SK-N-SH (cell line): Measurements from ENCODE around the gene PXT1. TPM values are rescaled to one million over a fixed set of nuclear protein-coding genes. Genes with fewer than 3 reads are reported as not detected.

Source experiments
- CTCF ChIA-PET: fragments of 300-600, 350-600 bp; formaldehyde crosslinking; extraction: SDS; loops from one replicate; lab custom pipeline; 2021; lab: Yijun Ruan, JAX
- POLR2A ChIA-PET: fragments of 350-600 bp; sonication (Branson Sonifier 250); formaldehyde crosslinking; extraction: SDS; loops from one replicate; lab custom pipeline; 2020; ENCODE audit warnings: antibody characterized with exemption, inconsistent platforms; lab: Yijun Ruan, JAX
- DNase-seq: peaks from one replicate; pipeline ENCODE4 v3.0.0; 2012
- H2AFZ ChIP-seq: fragments of 200-600 bp; sonication (generic); 2 replicates; pipeline ENCODE4 v1.8.1; 2016; ENCODE audit warnings: antibody characterized with exemption, mild to moderate bottlenecking, low read depth
- H3F3A ChIP-seq: fragments of 200-600 bp; sonication (generic); replicated peaks from 2 replicates; pipeline ENCODE3; 2016; ENCODE audit warnings: antibody characterized with exemption, mild to moderate bottlenecking; ENCODE audit not compliant: insufficient read depth
- H3K27ac ChIP-seq, 2 experiments: fragments of 200-500 bp in 1 of 2; fragments of 200-600 bp in 1 of 2; sonication (Bioruptor generic) in 1 of 2; sonication (generic), shearing (Covaris generic) in 1 of 2; 2 replicates each; pipeline versions ENCODE4 v1.5.1 to v1.6.1; 2014 to 2016; ENCODE audit warnings: low read depth in 2 of 2, inconsistent platforms in 1 of 2, low read length in 1 of 2, mild to moderate bottlenecking in 1 of 2, mixed read lengths in 1 of 2
- H3K27me3 ChIP-seq: fragments of 200-600 bp; sonication (generic), shearing (Covaris generic); 2 replicates; pipeline ENCODE4 v1.6.1; 2016; ENCODE audit warnings: mixed run types; ENCODE audit not compliant: insufficient read depth
- H3K36me3 ChIP-seq, 2 experiments: fragments of 200-500 bp in 1 of 2; fragments of 200-600 bp in 1 of 2; sonication (Bioruptor generic) in 1 of 2; sonication (generic) in 1 of 2; replicated peaks in 1 of 2; 2 replicates each; pipeline versions ENCODE3 to v1.5.1; 2014 to 2016; ENCODE audit warnings: low read length in 1 of 2, mild to moderate bottlenecking in 1 of 2; ENCODE audit not compliant: insufficient read depth in 2 of 2, control insufficient read depth in 1 of 2
- H3K4me1 ChIP-seq, 2 experiments: fragments of 200-500 bp in 1 of 2; fragments of 200-600 bp in 1 of 2; sonication (Bioruptor generic) in 1 of 2; sonication (generic), shearing (Covaris generic) in 1 of 2; 2 replicates each; pipeline versions ENCODE4 v1.5.1 to v1.6.1; 2014 to 2016; ENCODE audit warnings: low read depth in 1 of 2, low read length in 1 of 2, mixed run types in 1 of 2; ENCODE audit not compliant: insufficient read depth in 2 of 2, control insufficient read depth in 1 of 2
- H3K4me2 ChIP-seq: fragments of 200-600 bp; sonication (generic), shearing (Covaris generic); 2 replicates; pipeline ENCODE4 v1.6.1; 2017; ENCODE audit warnings: mixed run types
- H3K4me3 ChIP-seq, 2 experiments: fragments of 200-500 bp in 1 of 2; fragments of 200-600 bp in 1 of 2; sonication (Bioruptor generic) in 1 of 2; sonication (generic), shearing (Covaris generic) in 1 of 2; 2 replicates each; pipeline versions ENCODE4 v1.5.1 to v1.8.1; 2014 to 2016; ENCODE audit warnings: low read depth in 2 of 2, inconsistent platforms in 1 of 2, low read length in 1 of 2, mild to moderate bottlenecking in 1 of 2, mixed read lengths in 1 of 2, moderate library complexity in 1 of 2
- H3K79me2 ChIP-seq: fragments of 200-600 bp; sonication (generic); 2 replicates; pipeline ENCODE4 v1.8.1; 2017; ENCODE audit warnings: mild to moderate bottlenecking; ENCODE audit not compliant: insufficient read depth
- H3K9ac ChIP-seq: fragments of 200-600 bp; sonication (generic); 2 replicates; pipeline ENCODE4 v1.6.1; 2017; ENCODE audit warnings: mixed run types
- H3K9me2 ChIP-seq: fragments of 200-600 bp; sonication (generic); 2 replicates; pipeline ENCODE4 v1.6.1; 2017; ENCODE audit warnings: mixed run types
- H3K9me3 ChIP-seq: fragments of 200-600 bp; sonication (generic); 2 replicates; pipeline ENCODE4 v1.6.1; 2017; ENCODE audit warnings: mixed run types, mild to moderate bottlenecking, moderate library complexity
- H4K20me1 ChIP-seq: fragments of 200-600 bp; sonication (generic); 2 replicates; pipeline ENCODE4 v1.6.1; 2017; ENCODE audit warnings: mild to moderate bottlenecking, mixed run types; ENCODE audit not compliant: insufficient read depth
- ELF1 ChIP-seq: IDR thresholded peaks from 2 replicates; pipeline ENCODE4 v1.4.0; 2012
- EZH2phosphoT487 ChIP-seq: fragments of 200-600 bp; sonication (generic); IDR thresholded peaks from 2 replicates; pipeline ENCODE4 v1.6.1; 2017; ENCODE audit warnings: low read depth, mixed run types, mild to moderate bottlenecking, antibody characterized with exemption, moderate library complexity, borderline replicate concordance
- FOSL2 ChIP-seq: IDR thresholded peaks from 2 replicates; pipeline ENCODE4 v1.4.0; 2012; ENCODE audit warnings: low read depth, mild to moderate bottlenecking, moderate library complexity, borderline replicate concordance
- FOXJ3 ChIP-seq: sonication (generic); formaldehyde crosslinking; IDR thresholded peaks from 2 replicates; pipeline ENCODE4 v1.5.1; 2020; ENCODE audit warnings: mild to moderate bottlenecking, missing genetic modification reagents
- FOXM1 ChIP-seq: IDR thresholded peaks from 2 replicates; pipeline ENCODE4 v1.4.0; 2012; ENCODE audit warnings: low read depth, mild to moderate bottlenecking
- GABPA ChIP-seq: IDR thresholded peaks from 2 replicates; pipeline ENCODE4 v1.4.0; 2012; ENCODE audit warnings: low read depth, mild to moderate bottlenecking
- RAD21 ChIP-seq: IDR thresholded peaks from 2 replicates; pipeline ENCODE4 v1.6.1; 2012; ENCODE audit warnings: mild to moderate bottlenecking, low read length
- RCOR1 ChIP-seq: fragments of 150-350 bp; IDR thresholded peaks from 2 replicates; pipeline ENCODE4 v1.6.1; 2017; ENCODE audit warnings: antibody characterized with exemption, low read length
- SIN3A ChIP-seq: IDR thresholded peaks from 2 replicates; pipeline ENCODE4 v1.6.1; 2012; ENCODE audit warnings: low read depth, mild to moderate bottlenecking, low read length, moderate library complexity, borderline replicate concordance
- SMC3 ChIP-seq: IDR thresholded peaks from 2 replicates; pipeline ENCODE4 v1.6.1; 2012; ENCODE audit warnings: low read depth, low read length, improper control_type of control experiment
- TAF1 ChIP-seq: IDR thresholded peaks from 2 replicates; pipeline ENCODE4 v1.6.1; 2012; ENCODE audit warnings: low read depth, mild to moderate bottlenecking, low read length, moderate library complexity, borderline replicate concordance
- TCF12 ChIP-seq: IDR thresholded peaks from 2 replicates; pipeline ENCODE4 v1.4.0; 2012
- WGBS: methylation state at CpG from one replicate; pipeline ENCODE4 v1.1.6; 2017; ENCODE audit warnings: low lambda C conversion rate; 5-methylcytosine and 5-hydroxymethylcytosine counted together
- polyA plus RNA-seq, 3 experiments: library from polyadenylated mRNA; depleted of rRNA; stranded (reverse); fragments of >200 nt; gene quantifications; 2 replicates each; pipeline ENCODE4 v1.2.3, GENCODE V29; 2012

PXT1 gene
- polyA plus RNA-seq, 1 of the 3 experiments (the other 2 are of a cell fraction), result not detected

- Histone ChIP-seq H3K27me3 (no peaks in the 10 kb centered on the region), H2AFZ (no peak overlapping the region), H3K4me3 (no peak overlapping the region)
- POLR2A ChIA-PET, result interaction anchor here (0.6 kb wide), 1 partner anchor 37 kb away, joined by 3 read pairs; no protein-coding TSS in a partner anchor
- WGBS, result 60% methylated on average over 3 of the region's 3 CpGs
- TF ChIP-seq EZH2phosphoT487, result no peak
- TF ChIP-seq, all 33 proteins: peak for 0
- no peak overlapping the region for H3K27ac ChIP-seq
- H3K9me3 ChIP-seq, result no peaks in the 10 kb centered on the region
- no peaks in the 10 kb centered on the region for H3K9me2 ChIP-seq
- CTCF ChIA-PET, result no interaction called here
- no peaks in the 10 kb centered on the region for H3K79me2 ChIP-seq
- no peaks in the 10 kb centered on the region for H3K36me3 ChIP-seq
- no peak overlapping the region for H3K9ac ChIP-seq
- DNase-seq, result no peak
- no peaks in the 10 kb centered on the region for H3F3A ChIP-seq
- H3K4me2 ChIP-seq, result no peak overlapping the region
- no peaks in the 10 kb centered on the region for H4K20me1 ChIP-seq
- H3K4me1 ChIP-seq, result no peaks in the 10 kb centered on the region
Observed at GRCh38 chr6:36402481-36402880, 40.2 kb downstream of the PXT1 start.

GRCh38 chr6:36399970-36400369 lies 42.7 kb downstream of the PXT1 start:
- H3F3A ChIP-seq, result no peaks in the 10 kb centered on the region
- no peak for DNase-seq
- H3K9me2 ChIP-seq, result no peaks in the 10 kb centered on the region
- no peak overlapping the region for H3K27ac ChIP-seq
- 50% methylated on average over 1 of the region's 1 CpG for WGBS
- H3K27me3 ChIP-seq, result no peaks in the 10 kb centered on the region
- no peaks in the 10 kb centered on the region for H4K20me1 ChIP-seq
- H3K4me1 ChIP-seq, result no peaks in the 10 kb centered on the region
- no peak overlapping the region for H3K9ac ChIP-seq
- ChIA-PET POLR2A (no interaction called here), CTCF (no interaction called here)
- H3K9me3 ChIP-seq, result no peaks in the 10 kb centered on the region
- TF ChIP-seq RAD21 (no peak), TAF1 (no peak), RCOR1 (no peak)
- no peak overlapping the region for H3K4me3 ChIP-seq
- no peak overlapping the region for H2AFZ ChIP-seq
- no peak overlapping the region for H3K4me2 ChIP-seq
- no peaks in the 10 kb centered on the region for H3K79me2 ChIP-seq
- no peaks in the 10 kb centered on the region for H3K36me3 ChIP-seq

GRCh38 chr6:36392621-36393020 lies 50.0 kb downstream of the PXT1 start:
- CTCF ChIA-PET, result no interaction called here
- Histone ChIP-seq H3K4me2 (no peak overlapping the region), H3K9me3 (no peaks in the 10 kb centered on the region), H2AFZ (no peak overlapping the region), H4K20me1 (no peaks in the 10 kb centered on the region), H3F3A (peaks cover 2% of the 10 kb centered on the region), H3K27ac (no peak overlapping the region), H3K27me3 (no peaks in the 10 kb centered on the region), H3K9me2 (no peaks in the 10 kb centered on the region), H3K4me3 (no peak overlapping the region), H3K36me3 (no peaks in the 10 kb centered on the region), H3K9ac (no peak overlapping the region), H3K79me2 (no peaks in the 10 kb centered on the region), H3K4me1 (no peaks in the 10 kb centered on the region)
- no peak for DNase-seq
- 69% methylated on average over 5 of the region's 5 CpGs for WGBS
- TF ChIP-seq SMC3 (no peak), RAD21 (no peak), FOXJ3 (CRISPR knock-in tag) (no peak)
- POLR2A ChIA-PET, result no interaction called here

- H3K4me1 ChIP-seq, result peaks cover 0 to 9% of the 10 kb centered on the region in 2 experiments; a peak in 1 of 4 replicates
- no peak overlapping the region for H3K4me2 ChIP-seq
- H3K9me2 ChIP-seq, result no peaks in the 10 kb centered on the region
- POLR2A ChIA-PET, result no interaction called here
- H3K79me2 ChIP-seq, result no peaks in the 10 kb centered on the region
- no peak overlapping the region for H3K9ac ChIP-seq
- CTCF ChIA-PET, result interaction anchor here (1.0 to 1.5 kb wide), 2 partner anchors 29 to 48 kb away, joined by 3 read pairs; no protein-coding TSS in a partner anchor
- H3K36me3 ChIP-seq, result no peaks in the 10 kb centered on the region
- H2AFZ ChIP-seq, result no peak overlapping the region
- peaks cover 2% of the 10 kb centered on the region for H3F3A ChIP-seq
- no peaks in the 10 kb centered on the region for H3K9me3 ChIP-seq
- no peak for TF ChIP-seq ELF1
- TF ChIP-seq FOXM1, result no peak
- TF ChIP-seq SMC3, result no peak
- TF ChIP-seq FOSL2, result no peak
- no peak for TF ChIP-seq TCF12
- no peak for TF ChIP-seq GABPA
- TF ChIP-seq SIN3A, result no peak
- TF ChIP-seq FOXJ3 (CRISPR knock-in tag), result no peak
- no peaks in the 10 kb centered on the region for H4K20me1 ChIP-seq
- DNase-seq, result no peak
- H3K4me3 ChIP-seq, result no peak overlapping the region
- no peak overlapping the region for H3K27ac ChIP-seq
- H3K27me3 ChIP-seq, result no peaks in the 10 kb centered on the region
Observed at GRCh38 chr6:36389353-36389752, 53.3 kb downstream of the PXT1 start.
